Tibial nerve (tissue), 4 donors: ENCODE measurements around the gene CASZ1. TPM values are rescaled to one million over a fixed set of nuclear protein-coding genes. Genes with fewer than 3 reads are reported as not detected.

Source experiments
- DNase-seq, 2 donors: peaks; one replicate each; pipeline ENCODE4 v3.0.0-alpha.2; 2019; ENCODE audit warnings: low spot score in 2 of 2
- H3K27ac ChIP-seq, 4 donors: fragments of 200-600 bp; sonication (generic) in 3 of 4; one replicate each; pipeline ENCODE4 v1.5.1; 2017 to 2019; ENCODE audit warnings: mild to moderate bottlenecking in 1 of 4
- H3K27me3 ChIP-seq, 2 donors: fragments of 200-600 bp; sonication (generic) in 1 of 2; one replicate each; pipeline versions ENCODE4 v1.5.1 to v1.6.0; 2017 to 2019
- H3K36me3 ChIP-seq, 3 donors: fragments of 200-600 bp; sonication (generic); one replicate each; pipeline ENCODE4 v1.5.1; 2018 to 2019
- H3K4me1 ChIP-seq, 4 donors: fragments of 200-600 bp; sonication (generic) in 3 of 4; one replicate each; pipeline ENCODE4 v1.5.1; 2017 to 2019
- H3K4me3 ChIP-seq, 4 donors: fragments of 200-600 bp; sonication (generic) in 3 of 4; one replicate each; pipeline ENCODE4 v1.5.1; 2017 to 2019; ENCODE audit warnings: mild to moderate bottlenecking in 1 of 4, moderate library complexity in 1 of 4
- H3K9me3 ChIP-seq, 4 donors: fragments of 200-600 bp; sonication (generic) in 3 of 4; one replicate each; pipeline ENCODE4 v1.5.1; 2017 to 2019
- CTCF ChIP-seq, 5 experiments: fragments of 200-600 bp in 3 of 5; fragments of 450-650 bp in 2 of 5; sonication (generic) in 3 of 5; IDR thresholded peaks; one replicate each; pipeline ENCODE4 v1.5.1; 2016 to 2019; ENCODE audit warnings: antibody characterized with exemption in 5 of 5, mild to moderate bottlenecking in 3 of 5, moderate library complexity in 2 of 5
- EP300 ChIP-seq, 2 donors: sonication (generic); formaldehyde crosslinking; IDR thresholded peaks; one replicate each; pipeline ENCODE4 v1.6.1; 2017; ENCODE audit warnings: antibody characterized with exemption in 2 of 2, mild to moderate bottlenecking in 1 of 2
- POLR2A ChIP-seq, 2 donors: fragments of 450-650 bp; IDR thresholded peaks; one replicate each; pipeline ENCODE4 v1.6.1; 2017; ENCODE audit warnings: antibody characterized with exemption in 2 of 2, mild to moderate bottlenecking in 2 of 2, moderate library complexity in 2 of 2
- WGBS, 2 donors: methylation state at CpG; one replicate each; pipeline ENCODE4 v1.1.5; 2018; 5-methylcytosine and 5-hydroxymethylcytosine counted together
- total RNA-seq, 4 donors: library from RNA; depleted of rRNA; stranded (reverse); fragments of >200 nt; gene quantifications; one replicate each; pipeline ENCODE4 v1.1.0, GENCODE V29; 2016

CASZ1 gene
- total RNA-seq, 4 donors from 2014 or later, result 1.7 to 7.5 (median 5.1) TPM

- 90% methylated on average over 27 of the region's 27 CpGs for whole genome bisulfite sequencing, 2 donors
- Histone ChIP-seq H3K27ac (no peak overlapping the region), H3K36me3 (peaks cover 0 to 11% (median 0%) of the 10 kb centered on the region in 3 donors), H3K4me1 (peaks cover 0 to 13% (median 0%) of the 10 kb centered on the region in 4 donors), H3K27me3 (no peaks in the 10 kb centered on the region), H3K9me3 (no peaks in the 10 kb centered on the region), H3K4me3 (no peak overlapping the region)
- TF ChIP-seq EP300 (IDR thresholded peaks at IDR 0.05) (no peak), POLR2A (IDR thresholded peaks at IDR 0.05) (no peak), CTCF (IDR thresholded peaks at IDR 0.05) (no peak)
- DNase-seq, result no peak
Measured at GRCh38 chr1:10615932-10616671, 180.3 kb downstream of the CASZ1 start.

GRCh38 chr1:10615332-10615731 is 181.1 kb downstream of the CASZ1 start:
- 59 to 66% methylated on average over 13 of the region's 13 CpGs for WGBS, 2 donors
- DNase-seq, result no peak

GRCh38 chr1:10614377-10615225 is 181.8 kb downstream of the CASZ1 start:
- Histone ChIP-seq H3K9me3 (no peaks in the 10 kb centered on the region), H3K36me3 (peaks cover 0 to 11% (median 0%) of the 10 kb centered on the region in 3 donors), H3K4me3 (no peak overlapping the region), H3K4me1 (peaks cover 0 to 13% (median 0%) of the 10 kb centered on the region in 4 donors), H3K27me3 (no peaks in the 10 kb centered on the region), H3K27ac (no peak overlapping the region)
- DNase-seq, result no peak
- 89 to 93% methylated on average over 18 of the region's 18 CpGs for WGBS, 2 donors
- no peak for TF ChIP-seq CTCF (IDR thresholded peaks at IDR 0.05)
- TF ChIP-seq EP300 (IDR thresholded peaks at IDR 0.05), result no peak
- TF ChIP-seq POLR2A (IDR thresholded peaks at IDR 0.05), result no peak

More at GRCh38 chr1:10615332-10615731, 181.1 kb downstream of the CASZ1 start:
- Histone ChIP-seq H3K4me3 (no peak overlapping the region), H3K27ac (no peak overlapping the region), H3K9me3 (no peaks in the 10 kb centered on the region), H3K4me1 (peaks cover 0 to 13% (median 0%) of the 10 kb centered on the region in 4 donors), H3K27me3 (no peaks in the 10 kb centered on the region), H3K36me3 (peaks cover 0 to 11% (median 0%) of the 10 kb centered on the region in 3 donors)
- TF ChIP-seq CTCF (IDR thresholded peaks at IDR 0.05) (no peak), POLR2A (IDR thresholded peaks at IDR 0.05) (no peak), EP300 (IDR thresholded peaks at IDR 0.05) (no peak)

- H3K4me1 ChIP-seq, result peaks cover 0 to 13% (median 0%) of the 10 kb centered on the region in 4 donors
- DNase-seq, result no peak
- no peaks in the 10 kb centered on the region for H3K9me3 ChIP-seq
- 91% methylated on average over 8 of the region's 8 CpGs for WGBS, 2 donors
- no peaks in the 10 kb centered on the region for H3K27me3 ChIP-seq
- H3K36me3 ChIP-seq, result peaks cover 0 to 9% (median 0%) of the 10 kb centered on the region in 3 donors
- H3K27ac ChIP-seq, result no peak overlapping the region
- TF ChIP-seq EP300 (IDR thresholded peaks at IDR 0.05), result no peak
- no peak for TF ChIP-seq CTCF (IDR thresholded peaks at IDR 0.05)
- no peak for TF ChIP-seq POLR2A (IDR thresholded peaks at IDR 0.05)
- H3K4me3 ChIP-seq, result no peak overlapping the region
Measured at GRCh38 chr1:10613861-10614260, 182.6 kb downstream of the CASZ1 start.
